ENCODE data around the gene IPCEF1.
"Not testable (repeated sequence)": the region's sequence is repeated elsewhere in the genome, so short reads cannot be mapped to it uniquely, and the experiment has no call there.

The IPCEF1 gene

GRCh38 chr6:154223296-154223695, 133.3 kb downstream of the IPCEF1 start:
- no peak for DNase-seq (ENCODE audit: low spot score)

- no peak for DNase-seq (ENCODE audit: low spot score)
These were observed 133.9 kb downstream of the IPCEF1 start for GRCh38 chr6:154222716-154223115.

- DNase-seq (ENCODE audit: low spot score) = no peak
These were observed 137.4 kb downstream of the IPCEF1 start for GRCh38 chr6:154219250-154219649.

- no peak for DNase-seq (ENCODE audit: low spot score)
These were observed 137.8 kb downstream of the IPCEF1 start for GRCh38 chr6:154218787-154219186.

GRCh38 chr6:154218301-154218700, 138.3 kb downstream of the IPCEF1 start:
- DNase-seq (ENCODE audit: low spot score) = no peak

- no peak for DNase-seq (ENCODE audit: low spot score)
These were observed 142.8 kb downstream of the IPCEF1 start for GRCh38 chr6:154213782-154214181.

GRCh38 chr6:154210678-154211077, 145.9 kb downstream of the IPCEF1 start:
- no peak for DNase-seq (ENCODE audit: low spot score)

GRCh38 chr6:154209555-154209954, 147.0 kb downstream of the IPCEF1 start:
- DNase-seq (ENCODE audit: low spot score) = no peak

- no peak for DNase-seq (ENCODE audit: low spot score)
These were observed 149.6 kb downstream of the IPCEF1 start for GRCh38 chr6:154206996-154207395.

GRCh38 chr6:154206141-154206540, 150.5 kb downstream of the IPCEF1 start:
- no peak for DNase-seq (ENCODE audit: low spot score)

- no peak for DNase-seq (ENCODE audit: low spot score)
These were observed 153.6 kb downstream of the IPCEF1 start for GRCh38 chr6:154202958-154203357.

- DNase-seq (ENCODE audit: low spot score) = no peak
These were observed 154.3 kb downstream of the IPCEF1 start for GRCh38 chr6:154202339-154202738.

GRCh38 chr6:154201688-154202087, 154.9 kb downstream of the IPCEF1 start:
- DNase-seq (ENCODE audit: low spot score) = not testable (repeated sequence)

- DNase-seq (ENCODE audit: low spot score) = peak; percentile 34
These were observed 159.3 kb downstream of the IPCEF1 start for GRCh38 chr6:154197196-154197860.

- no peak for DNase-seq (ENCODE audit: low spot score)
These were observed 160.2 kb downstream of the IPCEF1 start for GRCh38 chr6:154196333-154196885.

- no peak for DNase-seq (ENCODE audit: low spot score)
These were observed 168.9 kb downstream of the IPCEF1 start for GRCh38 chr6:154187714-154188113.

GRCh38 chr6:154187203-154187602, 169.4 kb downstream of the IPCEF1 start:
- DNase-seq (ENCODE audit: low spot score) = no peak

GRCh38 chr6:154179434-154179833, 177.2 kb downstream of the IPCEF1 start:
- no peak for DNase-seq (ENCODE audit: low spot score)

GRCh38 chr6:154172393-154172792, 184.2 kb downstream of the IPCEF1 start:
- DNase-seq (ENCODE audit: low spot score) = not testable (repeated sequence)

GRCh38 chr6:154170106-154170505, 186.5 kb downstream of the IPCEF1 start:
- no peak for DNase-seq (ENCODE audit: low spot score)

- no peak for DNase-seq (ENCODE audit: low spot score)
These were observed 187.3 kb downstream of the IPCEF1 start for GRCh38 chr6:154169193-154169847.

GRCh38 chr6:154167126-154167525, 189.5 kb downstream of the IPCEF1 start:
- no peak for DNase-seq (ENCODE audit: low spot score)

- no peak for DNase-seq (ENCODE audit: low spot score)
These were observed 190.5 kb downstream of the IPCEF1 start for GRCh38 chr6:154166140-154166539.

GRCh38 chr6:154165478-154165877, 191.1 kb downstream of the IPCEF1 start:
- no peak for DNase-seq (ENCODE audit: low spot score)
